NB4 (cell line): ENCODE data around the gene IFITM1.
"Not testable (repeated sequence)": the region's sequence is repeated elsewhere in the genome, so short reads cannot be mapped to it uniquely, and the experiment has no call there.

Experiments
- DNase-seq: peaks from one replicate; pipeline ENCODE4 v3.0.0; 2010; ENCODE audit warnings: low read depth
- H3K4me3 ChIP-seq: one replicate; pipeline ENCODE4 v1.5.1; 2011; ENCODE audit warnings: mild to moderate bottlenecking, low read depth, low read length, moderate library complexity
- CTCF ChIP-seq: IDR thresholded peaks from one replicate; pipeline ENCODE4 v1.5.1; 2012; ENCODE audit warnings: low read depth, low read length
- MAX ChIP-seq: IDR thresholded peaks from 2 replicates; pipeline ENCODE4 v1.6.1; 2011; ENCODE audit warnings: low read depth, low read length
- MYC ChIP-seq: IDR thresholded peaks from 2 replicates; pipeline ENCODE4 v1.6.1; 2011; ENCODE audit warnings: low read depth, low read length
- POLR2A ChIP-seq: IDR thresholded peaks from 2 replicates; pipeline ENCODE4 v1.6.1; 2011; ENCODE audit warnings: mild to moderate bottlenecking; ENCODE audit not compliant: insufficient read length; ENCODE audit errors: extremely low read depth

The IFITM1 gene

DNA sequence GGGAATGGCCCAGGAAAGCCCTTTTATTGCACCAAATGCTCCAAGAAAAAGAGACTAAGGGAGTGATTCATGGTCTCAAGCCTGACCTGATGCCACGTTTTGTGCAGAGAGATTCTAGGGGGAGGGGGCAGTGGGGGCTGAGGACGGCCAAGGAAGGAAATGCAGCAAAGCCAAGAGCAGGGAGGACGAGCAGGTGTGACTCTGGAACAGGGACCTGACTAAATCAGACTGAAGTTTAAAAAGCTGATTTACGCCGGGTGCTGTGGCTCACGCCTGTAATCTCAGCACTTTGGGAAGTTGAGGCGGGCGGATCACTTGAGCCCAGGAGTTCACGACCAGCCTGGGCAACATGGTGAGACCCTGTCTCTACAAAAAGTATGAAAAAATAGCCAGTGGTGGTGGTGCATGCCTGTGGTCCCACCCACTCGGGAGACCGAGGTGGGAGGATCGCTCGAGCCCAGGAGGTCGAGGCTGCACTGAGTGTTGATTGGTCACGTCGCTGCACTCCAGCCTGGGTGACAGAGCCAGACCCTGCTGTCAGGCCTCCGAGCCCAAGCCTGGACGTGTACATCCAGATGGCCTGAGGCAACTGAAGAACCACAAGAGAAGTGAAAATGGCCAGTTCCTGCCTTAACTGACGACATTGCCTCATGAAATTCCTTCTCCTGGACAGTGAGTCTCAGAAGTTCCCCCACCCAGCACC, 17.7 kb downstream of the IFITM1 start:
- TF ChIP-seq MAX (no peak), POLR2A (no peak), CTCF (no peak), MYC (no peak)
- no peak overlapping the region for H3K4me3 ChIP-seq

GRCh38 chr11:332651-333480, 19.0 kb downstream of the IFITM1 start:
- no peak overlapping the region for H3K4me3 ChIP-seq
- no peak for DNase-seq
- TF ChIP-seq CTCF: no peak
- no peak for TF ChIP-seq MAX
- no peak for TF ChIP-seq MYC
- TF ChIP-seq POLR2A: no peak

More for the DNA sequence above, 17.7 kb downstream of the IFITM1 start:
- DNase-seq: no peak

GRCh38 chr11:333616-334263, 19.9 kb downstream of the IFITM1 start:
- DNase-seq: not testable (repeated sequence)

GRCh38 chr11:334264-334994, 20.6 kb downstream of the IFITM1 start:
- TF ChIP-seq MAX (no peak), POLR2A (no peak), CTCF (no peak), MYC (no peak)
- no peak overlapping the region for H3K4me3 ChIP-seq
- DNase-seq: peak; percentile 84

More at GRCh38 chr11:333616-334263, 19.9 kb downstream of the IFITM1 start:
- H3K4me3 ChIP-seq: not testable (repeated sequence)

- no peak for TF ChIP-seq POLR2A
- TF ChIP-seq MAX: no peak
- no peak for TF ChIP-seq MYC
- TF ChIP-seq CTCF: no peak
- peak; percentile 90 for DNase-seq
- H3K4me3 ChIP-seq: no peak overlapping the region
These were observed 22.2 kb downstream of the IFITM1 start for GRCh38 chr11:335779-336658.
